B cell (primary cell): ENCODE results near the gene FANCI.

ENCODE experiments used
- EZH2 ChIP-seq: IDR thresholded peaks from 2 replicates; pipeline ENCODE4 v1.6.1; 2012; ENCODE audit warnings: borderline replicate concordance, low read depth, mild to moderate bottlenecking, moderate library complexity, low read length; ENCODE audit not compliant: insufficient read depth, poor library complexity, severe bottlenecking
- TF ChIP-seq, protein P1 (sequence below): fragments of 200-600 bp; IDR thresholded peaks from one replicate; pipeline ENCODE4 v1.8.0; 2022; ENCODE audit warnings: antibody characterized with exemption, mild to moderate bottlenecking

DNA sequence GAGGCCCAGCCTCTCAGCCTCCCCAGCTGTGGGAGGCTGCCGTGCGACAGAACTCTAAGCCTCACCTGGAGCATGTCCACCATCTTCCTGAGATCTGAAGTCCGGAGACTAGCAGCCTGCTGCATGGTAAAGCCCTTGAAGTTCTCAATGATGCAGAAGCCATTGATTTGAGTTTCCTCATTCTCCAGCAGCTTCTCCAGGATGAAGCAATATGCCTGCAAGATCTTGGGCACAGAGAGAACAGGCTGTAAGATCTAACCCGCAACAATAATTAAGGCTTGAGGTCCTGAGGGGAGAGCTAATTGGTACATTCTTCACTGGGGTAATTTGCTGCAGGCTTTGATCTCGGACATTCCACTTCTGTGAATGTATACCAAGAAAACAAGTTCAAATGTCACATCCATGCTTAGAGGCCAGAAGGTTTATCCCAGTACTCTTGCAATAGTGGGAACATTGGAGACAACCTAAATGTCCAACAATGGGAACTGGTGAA is 32.1 kb upstream of the FANCI start:
- TF ChIP-seq EZH2 = no peak
- TF ChIP-seq, protein P1, sequence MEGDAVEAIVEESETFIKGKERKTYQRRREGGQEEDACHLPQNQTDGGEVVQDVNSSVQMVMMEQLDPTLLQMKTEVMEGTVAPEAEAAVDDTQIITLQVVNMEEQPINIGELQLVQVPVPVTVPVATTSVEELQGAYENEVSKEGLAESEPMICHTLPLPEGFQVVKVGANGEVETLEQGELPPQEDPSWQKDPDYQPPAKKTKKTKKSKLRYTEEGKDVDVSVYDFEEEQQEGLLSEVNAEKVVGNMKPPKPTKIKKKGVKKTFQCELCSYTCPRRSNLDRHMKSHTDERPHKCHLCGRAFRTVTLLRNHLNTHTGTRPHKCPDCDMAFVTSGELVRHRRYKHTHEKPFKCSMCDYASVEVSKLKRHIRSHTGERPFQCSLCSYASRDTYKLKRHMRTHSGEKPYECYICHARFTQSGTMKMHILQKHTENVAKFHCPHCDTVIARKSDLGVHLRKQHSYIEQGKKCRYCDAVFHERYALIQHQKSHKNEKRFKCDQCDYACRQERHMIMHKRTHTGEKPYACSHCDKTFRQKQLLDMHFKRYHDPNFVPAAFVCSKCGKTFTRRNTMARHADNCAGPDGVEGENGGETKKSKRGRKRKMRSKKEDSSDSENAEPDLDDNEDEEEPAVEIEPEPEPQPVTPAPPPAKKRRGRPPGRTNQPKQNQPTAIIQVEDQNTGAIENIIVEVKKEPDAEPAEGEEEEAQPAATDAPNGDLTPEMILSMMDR = no peak
